HG03439 (cell line): Measurements from ENCODE around the gene CCDC134.
"Not testable (repeated sequence)": the region's sequence is repeated elsewhere in the genome, so short reads cannot be mapped to it uniquely, and the experiment has no call there.

Experiments
- ATAC-seq: cut with Tn5 transposase; IDR thresholded peaks from one replicate; pipeline ENCODE4 v1.9.1; 2021; ENCODE audit warnings: mild to moderate bottlenecking, moderate library complexity; ENCODE audit not compliant: unreplicated experiment

The CCDC134 gene

GRCh38 chr22:41822317-41823057 is 22.0 kb downstream of the CCDC134 start:
- no peak for ATAC-seq

GRCh38 chr22:41823797-41824196 is 23.3 kb downstream of the CCDC134 start:
- no peak for ATAC-seq

GRCh38 chr22:41825376-41825775 is 24.9 kb downstream of the CCDC134 start:
- ATAC-seq, result no peak

GRCh38 chr22:41826021-41826420 is 25.5 kb downstream of the CCDC134 start:
- ATAC-seq, result no peak

- no peak for ATAC-seq
Measured at GRCh38 chr22:41826430-41827383, 26.2 kb downstream of the CCDC134 start.

- ATAC-seq, result no peak
Measured at GRCh38 chr22:41827671-41828070, 27.2 kb downstream of the CCDC134 start.

- no peak for ATAC-seq
Measured at GRCh38 chr22:41828516-41828915, 28.0 kb downstream of the CCDC134 start.

- ATAC-seq, result no peak
Measured at GRCh38 chr22:41830174-41830573, 29.7 kb downstream of the CCDC134 start.

GRCh38 chr22:41831383-41831782 is 30.9 kb downstream of the CCDC134 start:
- ATAC-seq, result no peak

GRCh38 chr22:41831828-41832552 is 31.5 kb downstream of the CCDC134 start:
- no peak for ATAC-seq

- ATAC-seq, result peak; percentile 85
Measured at GRCh38 chr22:41832553-41833368, 32.3 kb downstream of the CCDC134 start, which contains the start of gene SREBF2. Gene SREBF2 (plus strand): TSS chr22:41833105. CDS start chr22:41833271, 166 bp downstream.

- peak; percentile 17 for ATAC-seq
Measured at GRCh38 chr22:41833369-41834004, 33.0 kb downstream of the CCDC134 start.

GRCh38 chr22:41834005-41834944 is 33.8 kb downstream of the CCDC134 start:
- ATAC-seq, result no peak

GRCh38 chr22:41835462-41835861 is 35.0 kb downstream of the CCDC134 start:
- not testable (repeated sequence) for ATAC-seq

- ATAC-seq, result no peak
Measured at GRCh38 chr22:41836551-41836950, 36.1 kb downstream of the CCDC134 start.

GRCh38 chr22:41838842-41839618 is 38.6 kb downstream of the CCDC134 start:
- no peak for ATAC-seq

- no peak for ATAC-seq
Measured at GRCh38 chr22:41840216-41840615, 39.7 kb downstream of the CCDC134 start.
